ENCODE measurements around the gene TSEN2.
"Not testable (repeated sequence)": the region's sequence is repeated elsewhere in the genome, so short reads cannot be mapped to it uniquely, and the experiment has no call there.

TSEN2 gene

DNA sequence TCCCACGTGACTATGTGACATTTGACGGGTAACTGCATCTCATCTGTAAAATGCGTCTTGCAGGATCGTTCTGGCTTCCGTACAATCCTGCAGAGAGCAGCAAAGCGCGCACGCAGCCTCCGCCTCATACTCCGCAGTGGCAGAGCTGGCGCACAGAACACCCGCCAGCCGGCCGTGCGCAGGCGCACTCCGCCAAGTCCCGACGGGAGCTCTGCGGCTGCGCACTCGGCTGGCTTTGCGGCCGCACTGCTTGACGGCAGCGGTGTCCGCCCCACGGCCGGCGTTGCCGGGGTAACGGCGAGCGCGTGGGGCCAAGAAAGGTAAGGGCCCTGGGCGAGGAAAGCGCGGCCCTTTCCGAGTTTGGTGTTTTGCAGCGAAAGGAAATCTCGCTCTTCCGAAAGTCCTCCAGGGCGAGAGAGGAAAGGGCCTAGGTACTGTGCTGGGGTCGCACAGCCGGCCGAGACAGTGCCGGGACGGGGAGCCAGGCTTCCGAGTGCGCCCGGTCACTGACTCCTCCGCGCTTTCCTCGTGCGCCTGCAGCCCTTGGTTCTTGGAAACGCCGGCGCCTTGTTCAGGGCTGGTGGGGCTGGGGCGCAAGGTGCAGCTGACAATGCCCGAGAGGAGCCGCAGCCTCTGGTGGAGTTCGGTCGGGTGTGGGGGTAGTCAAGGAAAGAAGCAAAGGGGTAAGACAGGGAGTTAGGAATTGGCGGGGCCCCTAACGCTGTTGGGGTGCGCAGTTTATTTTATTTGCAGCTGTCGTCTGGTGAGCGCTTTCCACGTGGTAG, at the start of gene TSEN2:
TSS of gene TSEN2 (plus strand) at position 283 of the 785 bp plus-strand sequence. CDS start 5,321 bp downstream, outside the sequence.
- peak; percentile 92 for DNase-seq (ENCODE audit: low spot score)

- DNase-seq (ENCODE audit: low spot score), result no peak
These were observed 47.6 kb upstream of the TSEN2 start for GRCh38 chr3:12436514-12437220.

GRCh38 chr3:12437221-12437605, 47.1 kb upstream of the TSEN2 start:
- DNase-seq (ENCODE audit: low spot score), result no peak

GRCh38 chr3:12437861-12438260, 46.4 kb upstream of the TSEN2 start:
- DNase-seq (ENCODE audit: low spot score), result no peak

DNA sequence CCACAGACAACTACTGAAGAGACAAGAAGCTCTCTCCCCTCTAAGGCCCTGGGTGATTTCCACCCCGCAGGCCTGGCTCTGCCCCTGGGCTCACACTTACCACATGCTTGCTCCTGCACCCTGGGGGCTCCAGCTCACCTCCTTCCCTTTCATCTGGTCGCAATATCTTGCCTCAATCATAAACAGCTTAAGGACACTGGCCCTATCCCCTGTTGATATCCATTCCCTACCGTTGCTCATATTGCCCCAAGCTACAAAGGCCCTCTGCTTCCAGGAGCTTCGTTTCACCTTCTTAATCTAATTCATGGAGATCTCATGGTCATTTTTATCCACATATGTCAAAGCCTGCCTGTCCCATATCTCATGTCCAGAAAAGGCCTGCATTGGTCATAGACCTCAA, 46.0 kb upstream of the TSEN2 start:
- DNase-seq (ENCODE audit: low spot score), result no peak

GRCh38 chr3:12439161-12439940, 44.9 kb upstream of the TSEN2 start:
- no peak for DNase-seq (ENCODE audit: low spot score)

DNA sequence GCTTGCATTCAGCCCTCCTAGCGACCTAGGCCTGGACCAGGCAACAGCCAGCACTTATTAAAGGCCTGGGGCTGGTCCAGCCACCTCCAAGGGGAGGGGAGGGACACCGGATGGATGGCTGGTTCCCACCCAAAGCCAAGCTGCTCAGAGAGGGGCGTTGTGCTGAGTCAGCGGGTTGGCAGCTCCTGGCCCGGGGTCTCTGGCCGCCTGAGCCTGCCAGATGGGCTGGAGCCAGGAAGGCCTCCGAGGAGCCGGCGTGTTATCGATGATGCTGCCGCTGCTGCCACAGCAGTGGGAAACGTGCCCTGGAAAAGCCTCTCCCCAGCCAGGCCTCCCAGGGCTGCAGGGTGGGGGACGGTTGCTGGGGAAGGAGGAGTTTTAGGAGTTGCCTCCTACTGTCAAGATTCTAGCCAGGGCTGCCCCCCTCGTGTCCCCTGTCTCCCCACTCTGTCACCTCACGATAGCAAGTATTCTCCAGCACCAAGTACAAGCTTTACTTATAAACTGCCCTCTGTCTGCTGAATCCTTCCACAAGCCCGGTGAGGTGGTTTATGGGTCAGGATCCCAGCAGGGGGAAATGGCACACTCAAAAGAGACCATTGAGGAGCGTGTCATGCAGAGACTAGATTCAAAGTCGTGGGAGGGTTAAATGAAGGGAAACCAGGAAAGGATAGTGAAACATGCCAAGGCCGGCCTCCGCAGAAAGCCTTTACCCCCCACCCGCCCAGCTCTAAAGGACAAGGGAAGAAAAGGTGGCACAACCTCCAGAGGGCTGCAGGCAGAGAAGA, 43.2 kb upstream of the TSEN2 start:
- DNase-seq (ENCODE audit: low spot score), result no peak

GRCh38 chr3:12442654-12443501, 41.4 kb upstream of the TSEN2 start:
- DNase-seq (ENCODE audit: low spot score), result no peak

DNA sequence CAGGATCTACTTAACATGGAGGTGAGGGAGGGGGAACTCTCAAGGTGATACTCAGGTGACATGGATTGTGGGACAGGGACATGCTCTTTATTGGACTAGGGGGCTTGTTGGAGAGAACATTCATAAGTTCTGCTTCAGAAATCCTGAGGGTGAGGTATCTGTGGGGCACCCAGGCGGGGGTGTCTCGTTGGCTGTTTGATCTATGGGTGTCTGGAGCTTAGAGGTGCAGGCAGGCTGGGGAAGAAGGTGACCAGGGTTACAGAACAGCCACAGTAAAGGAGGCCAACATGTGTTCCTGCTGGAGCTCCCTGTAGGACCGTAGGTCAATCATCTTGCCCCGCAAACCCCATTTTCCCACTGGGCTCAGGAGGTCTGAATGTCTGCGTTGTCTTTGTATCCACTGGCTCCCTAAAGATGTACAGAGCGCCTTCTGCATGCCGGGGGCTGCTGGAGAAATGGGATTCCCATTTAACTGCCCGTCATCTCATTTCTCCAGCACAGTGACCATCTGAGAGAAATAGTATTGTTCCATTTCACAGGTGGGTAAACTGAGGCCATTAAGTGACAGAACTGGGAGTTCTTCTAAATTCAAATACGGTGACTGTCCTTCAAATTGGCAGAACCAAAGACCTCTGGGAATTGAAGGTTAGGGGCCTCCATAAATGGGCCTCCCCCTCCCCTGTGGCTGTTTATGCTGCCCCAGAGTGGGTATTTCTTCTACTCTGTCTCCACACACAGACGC, 40.3 kb upstream of the TSEN2 start:
- DNase-seq (ENCODE audit: low spot score), result no peak

GRCh38 chr3:12444582-12445471, 39.5 kb upstream of the TSEN2 start:
- DNase-seq (ENCODE audit: low spot score), result no peak

DNA sequence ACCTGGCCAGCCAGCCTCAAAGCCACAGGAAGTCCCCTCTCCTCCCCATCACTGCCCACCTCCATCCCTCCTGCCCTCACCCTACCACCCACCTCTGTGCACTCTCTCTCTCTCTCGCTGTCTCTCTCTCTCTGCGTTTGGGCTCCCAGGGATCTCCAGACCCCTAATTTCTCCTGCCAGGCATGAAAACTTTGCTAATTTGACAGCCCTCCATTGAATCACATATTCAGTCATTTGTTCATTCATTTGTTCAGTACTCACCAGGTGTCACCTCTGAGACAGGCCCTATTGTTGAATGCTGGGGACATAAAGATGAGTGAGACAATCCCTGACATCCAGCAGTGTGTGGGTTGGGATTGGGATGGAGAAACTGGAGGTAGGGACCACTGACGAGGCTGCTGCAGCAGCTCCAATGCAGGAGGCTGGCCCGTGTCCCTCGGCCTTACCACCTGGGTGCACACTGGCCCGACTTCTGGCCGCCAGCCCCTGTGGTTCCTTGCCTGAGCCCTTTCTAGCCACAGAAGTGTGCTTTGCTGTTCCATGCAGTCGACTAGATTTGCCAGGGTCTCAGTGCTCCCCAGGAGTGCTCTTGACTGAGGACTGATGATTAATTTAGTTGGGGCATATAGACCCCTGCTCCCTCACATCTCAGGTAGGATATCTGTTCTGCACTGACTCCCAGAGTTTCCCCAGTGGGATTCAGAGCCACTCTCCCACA, 38.6 kb upstream of the TSEN2 start:
- DNase-seq (ENCODE audit: low spot score), result no peak

DNA sequence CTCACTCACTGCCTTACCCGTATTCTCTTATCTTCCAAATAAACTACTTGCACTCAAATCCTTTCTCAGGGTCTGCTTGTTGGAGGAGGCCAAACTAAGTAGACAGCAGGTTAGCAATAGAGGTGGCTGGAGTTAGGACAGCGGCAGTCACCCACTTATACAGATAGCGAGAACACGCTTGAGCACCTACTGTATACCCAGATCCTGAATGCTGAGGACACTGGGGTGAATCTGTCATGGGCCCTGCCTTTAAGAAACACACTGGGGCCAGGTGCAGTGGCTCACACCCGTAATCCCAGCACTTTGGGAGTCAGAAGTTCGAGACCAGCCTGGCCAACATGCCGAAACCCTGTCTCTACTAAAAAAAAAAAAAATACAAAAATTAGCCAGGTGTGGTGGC, 38.0 kb upstream of the TSEN2 start:
- no peak for DNase-seq (ENCODE audit: low spot score)

DNA sequence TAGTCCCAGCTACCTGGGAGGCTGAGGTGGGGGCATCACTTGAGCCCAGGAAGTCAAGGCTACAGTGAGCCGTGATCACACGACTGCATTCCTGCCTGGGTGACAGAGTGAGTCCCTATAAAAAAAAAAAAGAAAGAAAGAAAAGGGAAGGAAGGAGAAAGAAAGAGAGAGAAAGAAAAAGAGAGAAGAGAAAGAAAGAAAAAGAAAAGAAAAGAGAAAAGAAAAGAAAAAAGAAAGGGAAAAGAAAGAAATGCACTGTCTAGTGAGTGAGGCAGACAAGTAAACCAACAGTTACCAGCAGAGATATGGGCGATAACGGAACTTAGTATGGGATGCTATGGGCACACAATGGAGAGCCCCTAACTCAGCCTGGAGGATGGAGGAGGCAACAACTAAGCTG, 37.2 kb upstream of the TSEN2 start:
- no peak for DNase-seq (ENCODE audit: low spot score)

DNA sequence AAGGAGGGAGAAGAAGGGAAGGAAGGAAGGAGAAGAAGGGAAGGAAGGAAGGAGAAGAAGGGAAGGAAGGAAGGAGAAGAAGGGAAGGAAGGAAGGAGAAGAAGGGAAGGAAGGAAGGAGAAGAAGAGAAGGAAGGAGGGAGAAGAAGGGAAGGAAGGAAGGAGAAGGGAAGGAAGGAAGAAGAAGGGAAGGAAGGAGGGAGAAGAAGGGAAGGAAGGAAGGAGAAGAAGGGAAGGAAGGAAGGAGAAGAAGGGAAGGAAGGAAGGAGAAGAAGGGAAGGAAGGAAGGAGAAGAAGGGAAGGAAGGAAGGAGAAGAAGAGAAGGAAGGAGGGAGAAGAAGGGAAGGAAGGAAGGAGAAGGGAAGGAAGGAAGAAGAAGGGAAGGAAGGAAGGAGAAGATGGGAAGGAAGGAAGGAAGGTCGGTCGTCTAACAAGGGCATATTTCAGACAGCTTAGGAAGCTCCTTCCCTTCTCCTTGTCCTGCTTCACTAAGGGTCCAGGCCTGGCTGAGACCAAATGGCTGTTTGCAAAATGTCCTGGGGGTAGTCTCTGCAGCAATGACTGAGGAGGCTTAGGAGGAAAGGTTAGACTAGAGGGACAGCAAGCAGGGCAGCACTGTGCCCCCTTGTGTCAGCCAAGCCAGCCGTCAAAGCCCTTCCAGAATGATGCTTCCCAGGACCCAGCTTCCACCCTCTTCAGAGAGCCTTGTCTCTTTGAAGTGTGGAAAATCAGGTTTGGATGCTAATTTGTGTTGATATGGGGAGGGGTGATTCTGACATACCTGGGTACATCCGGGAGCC, 35.7 kb upstream of the TSEN2 start:
- not testable (repeated sequence) for DNase-seq (ENCODE audit: low spot score)

GRCh38 chr3:12449889-12450682, 34.2 kb upstream of the TSEN2 start:
- DNase-seq (ENCODE audit: low spot score), result no peak

- no peak for DNase-seq (ENCODE audit: low spot score)
These were observed 32.8 kb upstream of the TSEN2 start for GRCh38 chr3:12451481-12451880.

DNA sequence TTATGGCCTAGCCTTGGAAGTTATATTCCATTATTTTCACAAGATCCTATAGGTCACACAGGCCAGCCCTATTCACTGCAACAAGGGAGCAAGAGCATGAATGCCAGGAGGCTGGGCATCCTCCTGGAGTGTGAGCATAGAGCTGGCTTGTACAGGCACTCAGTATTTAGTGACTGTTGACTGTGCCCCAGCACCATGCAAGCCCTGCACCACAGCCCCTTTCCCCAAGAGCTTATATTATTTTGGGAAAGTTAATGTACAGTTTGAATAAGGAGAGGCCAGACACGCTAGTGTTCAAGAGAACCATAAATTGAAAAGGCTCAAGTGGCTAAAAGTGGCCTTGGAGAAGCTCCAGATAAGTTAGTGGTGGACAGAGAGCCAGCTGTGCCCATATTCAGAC, 32.3 kb upstream of the TSEN2 start:
- DNase-seq (ENCODE audit: low spot score), result no peak

Data from putamen (tissue), 1 donor.